ENCODE data around the gene SOBP. TPM values are rescaled to one million over a fixed set of nuclear protein-coding genes. Genes with fewer than 3 reads are reported as not detected.

The SOBP gene
- total and polyA plus RNA-seq, 2 donors (not counting 3 experiments of a cell fraction or from before 2014, with no cell fraction given): 0.35 to 6.6 TPM

GRCh38 chr6:107565165-107565723 is 75.3 kb downstream of the SOBP start:
- H3K27ac ChIP-seq (ENCODE audit: insufficient read depth, low read depth, low read length): no peak overlapping the region
- H3K27me3 ChIP-seq (ENCODE audit: control insufficient read depth in 2 of 2, insufficient read depth in 2 of 2, low read length in 2 of 2): no peaks in the 10 kb centered on the region
- H3K36me3 ChIP-seq (ENCODE audit: control insufficient read depth in 2 of 2, extremely low read depth in 1 of 2, insufficient read depth in 2 of 2, low read length in 2 of 2): no peaks in the 10 kb centered on the region
- no TSS peak for BruUV-seq (replicated peaks)
- no peak for TF ChIP-seq FOS (IDR thresholded peaks at IDR 0.05; ENCODE audit: borderline replicate concordance, insufficient read depth, low read length)
- TF ChIP-seq MAX (IDR thresholded peaks at IDR 0.05; ENCODE audit: insufficient read depth, insufficient read length): no peak
- TF ChIP-seq EZH2 (IDR thresholded peaks at IDR 0.05; ENCODE audit: borderline replicate concordance, low read depth, low read length, severe bottlenecking): no peak
- no peak for TF ChIP-seq GATA2 (IDR thresholded peaks at IDR 0.05; ENCODE audit: insufficient read depth, insufficient read length, low read depth, low read length)
- no peak for TF ChIP-seq JUN (IDR thresholded peaks at IDR 0.05; ENCODE audit: borderline replicate concordance, insufficient read depth, insufficient read length, low read depth)
- no peak for TF ChIP-seq POLR2A (IDR thresholded peaks at IDR 0.05; ENCODE audit: low read depth, low read length)
- TF ChIP-seq POLR2AphosphoS5 (IDR thresholded peaks at IDR 0.05; ENCODE audit: insufficient read depth, low read depth, low read length): no peak
- no peak for TF ChIP-seq MYC (IDR thresholded peaks at IDR 0.05; ENCODE audit: low read depth, low read length)
- no peak for TF ChIP-seq CTCF (IDR thresholded peaks at IDR 0.05; ENCODE audit: extremely low read depth in 1 of 2, insufficient read depth in 1 of 2, low read depth in 1 of 2, low read length in 2 of 2)
- H4K20me1 ChIP-seq (replicated peaks; ENCODE audit: control insufficient read depth, extremely low read depth, insufficient read depth, low read length): no peaks in the 10 kb centered on the region
- POLR2A ChIA-PET: no interaction called here
- intact Hi-C loops (cut with micrococcal nuclease) (no loop called here), dilution Hi-C loops (cut with MboI; ENCODE audit: extremely low pct_ligation_motif_present, low sequenced_read_pairs) (no loop called here)
- H3K9me3 ChIP-seq (replicated peaks; ENCODE audit: control insufficient read depth, insufficient read depth, low read length): no peaks in the 10 kb centered on the region
- no peak overlapping the region for H2AFZ ChIP-seq (ENCODE audit: low read depth, low read length)
- DNase-seq (ENCODE audit: low read depth, low spot score): no peak
- no peaks in the 10 kb centered on the region for H3K9me1 ChIP-seq (replicated peaks; ENCODE audit: control insufficient read depth, extremely low read depth, insufficient read depth, low read length)
- H3K4me3 ChIP-seq (replicated peaks in 1 of 3; ENCODE audit: insufficient read depth in 1 of 3, low read depth in 1 of 3, low read length in 3 of 3): no peak overlapping the region
- CTCF ChIA-PET: no interaction called here
- no peak overlapping the region for H3K4me2 ChIP-seq (ENCODE audit: insufficient read depth, low read length)
- H3K4me1 ChIP-seq (ENCODE audit: control insufficient read depth, extremely low read depth, insufficient read depth, low read length): no peaks in the 10 kb centered on the region
- no peak for FAIRE-seq
- H3K79me2 ChIP-seq (ENCODE audit: control insufficient read depth, insufficient read depth, low read length): no peaks in the 10 kb centered on the region
- no peak overlapping the region for H3K9ac ChIP-seq (replicated peaks; ENCODE audit: extremely low read depth, insufficient read depth, low read length)
